Bronchial epithelial cell (primary cell): ENCODE data around the gene NVL. TPM values are rescaled to one million over a fixed set of nuclear protein-coding genes. Genes with fewer than 3 reads are reported as not detected.
A peak's percentile ranks its signal among the peaks of the same experiment; 100 is the strongest.

Experiments
- DNase-seq: peaks from one replicate; pipeline ENCODE4 v3.0.0-alpha.2; 2010; ENCODE audit warnings: low read depth
- FAIRE-seq: peaks from 2 replicates; lab custom pipeline; 2011; peaks lifted over from hg19 to GRCh38; lab: Jason Lieb, UNC
- H3K27me3 ChIP-seq: 2 replicates; pipeline ENCODE4 v1.5.1; 2011; ENCODE audit warnings: low read length; ENCODE audit not compliant: control insufficient read depth, insufficient read depth
- H3K36me3 ChIP-seq: 2 replicates; pipeline ENCODE4 v1.5.1; 2011; ENCODE audit warnings: low read length; ENCODE audit not compliant: control insufficient read depth, insufficient read depth
- H3K4me3 ChIP-seq: 2 replicates; pipeline ENCODE4 v1.5.1; 2011; ENCODE audit warnings: mild to moderate bottlenecking, low read depth, low read length, control low read depth
- total RNA-seq: library from RNA; depleted of rRNA; stranded (reverse); fragments of >200 nt; gene quantifications from 2 replicates; pipeline ENCODE4 v1.2.1, GENCODE V29; 2014
- TF ChIP-seq, protein P1 (sequence below): IDR thresholded peaks from 2 replicates; pipeline ENCODE4 v1.5.1; 2011; ENCODE audit warnings: mild to moderate bottlenecking, moderate library complexity, low read length, control low read depth, inconsistent platforms; ENCODE audit not compliant: insufficient read depth, severe bottlenecking

Gene NVL
- total RNA-seq, 1 donor from 2014 or later = 23.7 TPM

DNA sequence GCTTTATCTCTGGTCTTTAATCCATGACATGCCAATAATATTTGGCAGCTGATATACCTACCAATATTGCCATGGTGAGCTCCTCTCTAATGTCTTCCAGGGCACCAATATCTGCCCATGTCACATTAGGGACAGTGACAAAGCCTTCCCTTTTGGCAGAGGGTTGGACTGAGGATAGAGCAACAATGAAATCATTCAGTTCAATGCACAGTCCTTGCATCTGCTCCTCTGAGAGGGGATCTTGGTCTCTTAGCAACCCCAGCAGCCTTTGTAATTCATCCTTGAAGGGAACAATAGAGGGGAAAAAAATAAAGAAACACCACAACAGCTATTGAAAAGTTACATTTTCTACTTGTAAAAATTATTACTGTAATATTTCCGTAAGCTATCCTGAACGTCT is 42.3 kb downstream of the NVL start:
- peaks cover 7% of the 10 kb centered on the region for H3K36me3 ChIP-seq
- FAIRE-seq (no peak), DNase-seq (no peak)
- H3K4me3 ChIP-seq = no peak overlapping the region
- H3K27me3 ChIP-seq = no peaks in the 10 kb centered on the region
- TF ChIP-seq, protein P1, sequence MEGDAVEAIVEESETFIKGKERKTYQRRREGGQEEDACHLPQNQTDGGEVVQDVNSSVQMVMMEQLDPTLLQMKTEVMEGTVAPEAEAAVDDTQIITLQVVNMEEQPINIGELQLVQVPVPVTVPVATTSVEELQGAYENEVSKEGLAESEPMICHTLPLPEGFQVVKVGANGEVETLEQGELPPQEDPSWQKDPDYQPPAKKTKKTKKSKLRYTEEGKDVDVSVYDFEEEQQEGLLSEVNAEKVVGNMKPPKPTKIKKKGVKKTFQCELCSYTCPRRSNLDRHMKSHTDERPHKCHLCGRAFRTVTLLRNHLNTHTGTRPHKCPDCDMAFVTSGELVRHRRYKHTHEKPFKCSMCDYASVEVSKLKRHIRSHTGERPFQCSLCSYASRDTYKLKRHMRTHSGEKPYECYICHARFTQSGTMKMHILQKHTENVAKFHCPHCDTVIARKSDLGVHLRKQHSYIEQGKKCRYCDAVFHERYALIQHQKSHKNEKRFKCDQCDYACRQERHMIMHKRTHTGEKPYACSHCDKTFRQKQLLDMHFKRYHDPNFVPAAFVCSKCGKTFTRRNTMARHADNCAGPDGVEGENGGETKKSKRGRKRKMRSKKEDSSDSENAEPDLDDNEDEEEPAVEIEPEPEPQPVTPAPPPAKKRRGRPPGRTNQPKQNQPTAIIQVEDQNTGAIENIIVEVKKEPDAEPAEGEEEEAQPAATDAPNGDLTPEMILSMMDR = no peak

DNA sequence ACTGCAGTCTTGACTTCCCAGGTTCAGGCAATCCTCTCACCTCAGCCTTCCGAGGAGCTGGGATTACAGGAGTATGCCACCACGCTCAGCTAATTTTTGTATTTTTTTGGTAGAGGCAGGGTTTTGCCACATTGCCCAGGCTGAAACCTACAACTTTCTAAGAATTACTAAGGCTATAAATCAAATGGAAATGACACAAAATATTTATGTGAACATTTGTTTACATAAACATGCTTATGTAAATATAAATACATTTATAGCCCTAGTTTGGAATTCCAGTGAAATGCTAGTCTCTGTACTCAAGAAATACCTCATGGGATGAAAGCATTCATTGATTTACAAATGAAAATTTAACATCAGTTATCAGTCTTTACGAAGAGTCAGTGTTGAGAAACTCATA is 47.8 kb downstream of the NVL start:
- FAIRE-seq (no peak), DNase-seq (no peak)
- Histone ChIP-seq H3K4me3 (no peak overlapping the region), H3K27me3 (no peaks in the 10 kb centered on the region), H3K36me3 (peaks cover 4% of the 10 kb centered on the region)
- TF ChIP-seq, protein P1 = no peak

DNA sequence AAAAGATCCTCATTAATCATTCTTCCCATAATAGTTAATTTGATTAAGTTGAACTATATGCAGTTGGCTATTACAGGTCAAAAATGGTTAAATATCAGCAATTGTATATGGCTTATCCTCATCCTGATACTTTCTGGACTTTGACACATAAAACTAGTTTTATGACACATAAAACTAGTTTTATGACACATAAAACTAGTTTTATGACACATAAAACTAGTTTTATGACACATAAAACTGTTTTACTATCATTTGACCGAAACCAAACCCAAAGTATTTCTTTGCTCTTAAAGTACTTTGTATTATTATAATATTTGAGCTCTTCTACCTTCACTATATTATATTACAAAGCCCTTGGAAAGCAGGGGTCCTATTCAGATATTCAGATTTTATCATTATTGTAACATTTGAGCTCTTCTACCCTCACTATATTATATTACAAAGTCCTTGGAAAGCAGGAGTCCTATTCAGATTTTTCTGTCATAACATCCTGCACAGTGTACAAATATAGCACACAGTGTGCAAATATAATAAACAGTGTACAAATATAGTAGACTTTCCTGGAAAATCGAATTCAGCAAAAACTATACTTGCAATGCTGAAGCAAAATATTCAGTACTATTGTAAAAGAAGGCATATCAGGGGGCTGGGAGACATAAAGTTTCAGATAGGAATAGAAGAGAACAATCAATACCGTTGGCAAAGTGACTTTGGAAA is 53.0 kb downstream of the NVL start:
- Histone ChIP-seq H3K4me3 (no peak overlapping the region), H3K27me3 (no peaks in the 10 kb centered on the region), H3K36me3 (peaks cover 3% of the 10 kb centered on the region)
- DNase-seq (no peak), FAIRE-seq (no peak)
- TF ChIP-seq, protein P1 = no peak

DNA sequence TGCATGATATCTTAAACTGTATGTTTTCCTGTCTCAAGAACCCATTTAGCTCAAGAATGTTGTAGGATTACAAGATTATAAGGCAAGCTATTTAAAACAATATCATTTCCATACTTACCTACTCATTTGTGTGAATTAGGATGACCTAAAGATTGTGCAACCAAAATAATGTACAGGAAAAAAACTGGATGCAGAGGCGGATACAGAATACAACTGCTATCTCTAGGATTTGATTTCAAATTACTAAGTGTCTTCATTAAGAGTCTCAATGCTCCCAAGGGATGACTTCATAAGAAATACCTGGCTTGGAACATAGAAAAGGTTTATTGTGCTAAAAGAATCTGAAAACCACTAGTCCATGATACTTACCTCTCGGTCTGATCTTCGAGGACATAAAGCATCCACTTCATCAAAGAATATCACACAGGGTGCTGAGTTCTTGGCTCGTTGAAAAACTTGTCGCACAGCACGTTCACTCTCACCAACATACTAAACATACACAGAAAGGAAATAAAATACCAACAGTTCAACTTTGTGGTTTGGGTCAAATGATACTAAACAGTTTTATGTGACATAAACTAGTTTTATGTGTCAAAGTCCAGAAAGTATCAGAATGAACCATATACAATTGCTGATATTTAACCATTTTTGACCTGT is 54.9 kb downstream of the NVL start:
- no peak for DNase-seq
- no peaks in the 10 kb centered on the region for H3K27me3 ChIP-seq
- peak; percentile 7 for FAIRE-seq
- TF ChIP-seq, protein P1 = no peak
- H3K4me3 ChIP-seq = no peak overlapping the region
- peaks cover 1% of the 10 kb centered on the region for H3K36me3 ChIP-seq

DNA sequence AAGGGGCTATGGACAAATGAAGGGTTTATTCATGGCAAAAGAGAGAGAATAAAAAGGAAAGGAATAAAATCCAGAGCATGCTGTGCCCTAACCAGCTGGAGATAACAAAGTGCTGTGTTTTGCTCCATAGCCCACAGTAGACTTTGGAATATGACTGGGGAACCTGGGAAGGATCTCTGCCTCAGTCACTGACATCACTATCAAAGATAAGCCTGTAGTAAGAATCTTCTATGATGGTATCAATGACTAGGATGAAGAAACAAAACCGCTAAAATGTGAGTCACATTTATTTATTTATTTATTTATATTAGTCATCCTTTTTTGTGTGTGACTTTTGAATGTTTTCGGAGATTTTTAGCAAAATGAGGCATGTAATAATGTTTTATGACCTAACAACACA is 56.3 kb downstream of the NVL start:
- TF ChIP-seq, protein P1 = no peak
- Histone ChIP-seq H3K36me3 (peaks cover 1% of the 10 kb centered on the region), H3K4me3 (no peak overlapping the region), H3K27me3 (no peaks in the 10 kb centered on the region)
- FAIRE-seq = no peak
- peak; percentile 59 for DNase-seq
